ENCODE results near the gene MLLT3. TPM values are rescaled to one million over a fixed set of nuclear protein-coding genes. Genes with fewer than 3 reads are reported as not detected.

MLLT3 gene
- total RNA-seq, 2 donors from 2014 or later = 37.2 to 47.1 TPM

- Mint-ChIP-seq H3K27ac (peak overlapping the region; percentile 32), H3K4me3 (no peak overlapping the region), H3K36me3 (ENCODE audit: low read depth) (no peaks in the 10 kb centered on the region), H3K27me3 (no peaks in the 10 kb centered on the region), H3K4me1 (peaks cover 5% of the 10 kb centered on the region)
- DNase-seq (no peak), ATAC-seq (no peak)
- H3K9me3 ChIP-seq (ENCODE audit: control insufficient read depth, low read length, poor library complexity, severe bottlenecking) = no peaks in the 10 kb centered on the region
These were observed 321.7 kb downstream of the MLLT3 start for GRCh38 chr9:20300430-20301115.

- no peaks in the 10 kb centered on the region for H3K9me3 ChIP-seq (ENCODE audit: control insufficient read depth, low read length, poor library complexity, severe bottlenecking)
- H3K27ac Mint-ChIP-seq = no peak overlapping the region
- H3K4me1 Mint-ChIP-seq = peaks cover 5% of the 10 kb centered on the region
- H3K36me3 Mint-ChIP-seq (ENCODE audit: low read depth) = no peaks in the 10 kb centered on the region
- H3K4me3 Mint-ChIP-seq = no peak overlapping the region
- ATAC-seq = no peak
- no peak for DNase-seq
- H3K27me3 Mint-ChIP-seq = no peaks in the 10 kb centered on the region
These were observed 324.6 kb downstream of the MLLT3 start for GRCh38 chr9:20297646-20298084.

- Mint-ChIP-seq H3K4me3 (no peak overlapping the region), H3K27me3 (no peaks in the 10 kb centered on the region), H3K36me3 (ENCODE audit: low read depth) (peaks cover 3% of the 10 kb centered on the region), H3K27ac (no peak overlapping the region), H3K4me1 (no peaks in the 10 kb centered on the region)
- DNase-seq (no peak), ATAC-seq (no peak)
- no peaks in the 10 kb centered on the region for H3K9me3 ChIP-seq (ENCODE audit: control insufficient read depth, low read length, poor library complexity, severe bottlenecking)
These were observed 326.7 kb downstream of the MLLT3 start for GRCh38 chr9:20295555-20295954.

GRCh38 chr9:20294046-20294750, 328.1 kb downstream of the MLLT3 start:
- Mint-ChIP-seq H3K27me3 (no peaks in the 10 kb centered on the region), H3K4me1 (no peaks in the 10 kb centered on the region), H3K36me3 (ENCODE audit: low read depth) (peaks cover 3% of the 10 kb centered on the region), H3K4me3 (no peak overlapping the region), H3K27ac (no peak overlapping the region)
- H3K9me3 ChIP-seq (ENCODE audit: control insufficient read depth, low read length, poor library complexity, severe bottlenecking) = no peaks in the 10 kb centered on the region
- ATAC-seq (no peak), DNase-seq (no peak)

- Mint-ChIP-seq H3K4me1 (no peaks in the 10 kb centered on the region), H3K27me3 (no peaks in the 10 kb centered on the region), H3K4me3 (no peak overlapping the region), H3K27ac (no peak overlapping the region), H3K36me3 (ENCODE audit: low read depth) (peaks cover 3% of the 10 kb centered on the region)
- no peaks in the 10 kb centered on the region for H3K9me3 ChIP-seq (ENCODE audit: control insufficient read depth, low read length, poor library complexity, severe bottlenecking)
- DNase-seq (no peak), ATAC-seq (no peak)
These were observed 330.3 kb downstream of the MLLT3 start for GRCh38 chr9:20292002-20292401.

Other genes starting within 250 kb of the MLLT3 start
- 10 to 100 TPM; 16.2 to 18.2 TPM for gene FOCAD, start 61.8 kb upstream of the MLLT3 start, total RNA-seq